HEK293T (cell line): ENCODE measurements around the gene USP5.
A peak's percentile ranks its signal among the peaks of the same experiment; 100 is the strongest.
"Not testable (repeated sequence)": the region's sequence is repeated elsewhere in the genome, so short reads cannot be mapped to it uniquely, and the experiment has no call there.

Experiments
- CTCF ChIA-PET: fragments of 350-600 bp; formaldehyde crosslinking; extraction: SDS; loops from one replicate; lab custom pipeline; 2021; ENCODE audit warnings: antibody characterized with exemption, inconsistent platforms; lab: Yijun Ruan, JAX
- POLR2A ChIA-PET: fragments of 350-600 bp; formaldehyde crosslinking; extraction: SDS; loops from one replicate; lab custom pipeline; 2020; ENCODE audit warnings: antibody characterized with exemption, inconsistent platforms; lab: Yijun Ruan, JAX
- DNase-seq: peaks from one replicate; pipeline ENCODE4 v3.0.0; 2012; ENCODE audit warnings: mixed read lengths; ENCODE audit errors: extremely low spot score
- ARNT ChIP-seq: fragments of 450-650 bp; IDR thresholded peaks from 2 replicates; pipeline ENCODE4 v1.6.1; 2017; ENCODE audit warnings: mild to moderate bottlenecking
- BHLHE40 ChIP-seq: fragments of 450-650 bp; IDR thresholded peaks from 2 replicates; pipeline ENCODE4 v1.6.1; 2016; ENCODE audit warnings: mild to moderate bottlenecking, moderate library complexity, borderline replicate concordance
- CTBP1 ChIP-seq: fragments of 450-650 bp; IDR thresholded peaks from 2 replicates; pipeline ENCODE4 v1.6.1; 2016; ENCODE audit warnings: borderline replicate concordance
- ELF4 ChIP-seq: fragments of 450-650 bp; IDR thresholded peaks from 2 replicates; pipeline ENCODE4 v1.6.1; 2017; ENCODE audit warnings: antibody characterized with exemption
- FOXA1 ChIP-seq: fragments of 450-650 bp; IDR thresholded peaks from 2 replicates; pipeline ENCODE4 v1.6.1; 2016; ENCODE audit warnings: mild to moderate bottlenecking
- FOXK2 ChIP-seq: fragments of 450-650 bp; IDR thresholded peaks from 2 replicates; pipeline ENCODE4 v1.6.1; 2016; ENCODE audit warnings: mild to moderate bottlenecking
- FOXM1 ChIP-seq: fragments of 450-650 bp; IDR thresholded peaks from 2 replicates; pipeline ENCODE4 v1.6.1; 2017; ENCODE audit warnings: mild to moderate bottlenecking, borderline replicate concordance
- HDGF ChIP-seq: fragments of 450-650 bp; IDR thresholded peaks from 2 replicates; pipeline ENCODE4 v1.6.1; 2017; ENCODE audit warnings: antibody characterized with exemption, borderline replicate concordance
- L3MBTL2 ChIP-seq: fragments of 450-650 bp; conservative IDR thresholded peaks from 2 replicates; pipeline ENCODE4 v1.6.1; 2016; ENCODE audit warnings: mild to moderate bottlenecking
- LEF1 ChIP-seq: fragments of 450-650 bp; IDR thresholded peaks from 2 replicates; pipeline ENCODE4 v1.6.1; 2017; ENCODE audit warnings: mild to moderate bottlenecking, borderline replicate concordance
- NFRKB ChIP-seq: fragments of 450-650 bp; IDR thresholded peaks from 2 replicates; pipeline ENCODE4 v1.6.1; 2016; ENCODE audit warnings: mild to moderate bottlenecking, moderate library complexity
- SP1 ChIP-seq: fragments of 450-650 bp; IDR thresholded peaks from 2 replicates; pipeline ENCODE4 v1.6.1; 2017
- SUZ12 ChIP-seq: fragments of 450-650 bp; IDR thresholded peaks from 2 replicates; pipeline ENCODE4 v1.6.1; 2016; ENCODE audit warnings: mild to moderate bottlenecking
- TARDBP ChIP-seq: fragments of 450-650 bp; IDR thresholded peaks from 2 replicates; pipeline ENCODE4 v1.6.1; 2016
- ZNF384 ChIP-seq: fragments of 450-650 bp; IDR thresholded peaks from 2 replicates; pipeline ENCODE4 v1.6.1; 2016
- TF ChIP-seq, protein P1 (sequence below): fragments of 450-650 bp; IDR thresholded peaks from 2 replicates; pipeline ENCODE4 v1.6.1; 2016

The USP5 gene

DNA sequence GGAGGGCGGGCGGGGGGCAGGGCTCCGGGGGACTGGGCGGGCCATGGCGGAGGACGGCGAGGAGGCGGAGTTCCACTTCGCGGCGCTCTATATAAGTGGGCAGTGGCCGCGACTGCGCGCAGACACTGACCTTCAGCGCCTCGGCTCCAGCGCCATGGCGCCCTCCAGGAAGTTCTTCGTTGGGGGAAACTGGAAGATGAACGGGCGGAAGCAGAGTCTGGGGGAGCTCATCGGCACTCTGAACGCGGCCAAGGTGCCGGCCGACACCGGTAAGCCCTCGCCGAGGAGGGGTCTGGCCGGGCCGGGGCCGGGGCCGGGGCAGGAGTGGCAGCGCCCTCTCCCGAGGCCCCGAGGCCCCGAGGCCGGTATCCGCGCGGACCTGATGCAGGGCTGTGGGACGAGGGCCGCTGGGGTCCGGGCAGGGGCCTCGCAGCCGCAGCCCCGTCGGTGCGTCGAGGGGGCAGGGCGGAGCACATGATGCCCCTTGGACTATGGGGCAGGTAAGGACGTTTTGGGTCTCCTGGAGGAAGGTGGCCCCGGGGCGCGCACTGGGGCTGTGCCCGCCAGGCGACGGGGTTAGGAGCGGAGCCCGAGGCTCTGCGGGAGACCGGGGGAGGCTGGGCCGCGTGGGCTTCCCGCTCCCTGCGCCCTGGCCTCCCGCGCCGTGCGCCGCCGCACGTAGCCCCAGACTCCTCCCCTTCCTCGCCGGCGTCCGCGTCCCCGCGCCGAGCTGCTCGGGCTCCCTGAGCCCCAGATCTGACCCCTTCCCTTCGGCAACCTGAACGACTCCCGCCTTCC, 15.7 kb downstream of the USP5 start, which contains the start of gene TPI1:
TSS of gene TPI1 (plus strand) at position 119 of the 798 bp plus-strand sequence. CDS start at position 155, 36 bp downstream.
- DNase-seq = peak; percentile 91
- no peak for TF ChIP-seq ARNT
- TF ChIP-seq ELF4 = peak; percentile 71
- TF ChIP-seq SUZ12 = no peak
- no peak for TF ChIP-seq CTBP1
- TF ChIP-seq TARDBP = no peak
- ChIA-PET POLR2A (interaction anchor here (0.6 to 12.4 kb wide), 28 partner anchors 14 to 241 kb away, joined by 3 to 214 read pairs (median 5); partner anchors contain the start of genes C12orf57, CDCA3, COPS7A and ENO2), CTCF (interaction anchor here (0.6 to 2.5 kb wide), 4 partner anchors 16 to 329 kb away, joined by 3 to 26 read pairs (median 8); partner anchors contain the start of genes C1S, CDCA3 and USP5)

DNA sequence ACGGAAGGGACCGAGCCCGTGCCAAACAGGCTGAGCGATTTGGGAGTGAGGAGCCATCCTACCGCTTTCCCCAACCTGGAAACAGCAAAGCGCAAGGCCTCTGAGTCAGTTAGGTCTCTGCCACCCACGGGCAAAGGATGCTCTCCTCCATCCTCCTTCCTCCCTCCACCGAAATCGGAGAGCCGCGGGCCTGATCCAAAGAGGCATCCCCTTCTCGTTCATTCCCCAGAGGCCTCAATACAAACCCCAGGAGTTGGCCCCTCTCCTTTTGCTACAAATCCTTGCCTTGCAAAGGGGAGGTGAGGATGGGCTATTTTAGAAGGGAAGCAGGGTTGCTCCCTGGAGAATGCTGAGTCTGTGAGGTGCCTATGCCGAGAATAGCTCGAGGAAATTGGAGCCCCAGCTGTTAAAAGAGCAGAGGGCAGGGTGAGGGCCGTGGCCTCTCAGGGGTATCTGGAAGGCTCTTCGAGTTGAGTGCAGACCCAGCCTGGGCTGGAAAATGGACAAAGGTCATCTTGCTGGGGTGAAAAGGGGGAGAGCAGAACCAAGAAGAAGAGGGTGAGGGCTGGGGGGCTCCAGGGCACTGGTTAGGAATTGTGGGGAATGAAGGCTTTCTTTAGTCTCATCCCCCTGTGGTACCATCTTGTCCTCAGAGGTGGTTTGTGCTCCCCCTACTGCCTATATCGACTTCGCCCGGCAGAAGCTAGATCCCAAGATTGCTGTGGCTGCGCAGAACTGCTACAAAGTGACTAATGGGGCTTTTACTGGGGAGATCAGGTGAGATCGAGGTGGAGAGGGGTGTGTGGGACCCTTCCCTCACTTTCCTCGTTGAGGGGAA, 16.5 kb downstream of the USP5 start:
- no peak for TF ChIP-seq CTBP1
- TF ChIP-seq FOXA1 = no peak
- TF ChIP-seq, protein P1, sequence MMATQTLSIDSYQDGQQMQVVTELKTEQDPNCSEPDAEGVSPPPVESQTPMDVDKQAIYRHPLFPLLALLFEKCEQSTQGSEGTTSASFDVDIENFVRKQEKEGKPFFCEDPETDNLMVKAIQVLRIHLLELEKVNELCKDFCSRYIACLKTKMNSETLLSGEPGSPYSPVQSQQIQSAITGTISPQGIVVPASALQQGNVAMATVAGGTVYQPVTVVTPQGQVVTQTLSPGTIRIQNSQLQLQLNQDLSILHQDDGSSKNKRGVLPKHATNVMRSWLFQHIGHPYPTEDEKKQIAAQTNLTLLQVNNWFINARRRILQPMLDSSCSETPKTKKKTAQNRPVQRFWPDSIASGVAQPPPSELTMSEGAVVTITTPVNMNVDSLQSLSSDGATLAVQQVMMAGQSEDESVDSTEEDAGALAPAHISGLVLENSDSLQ = no peak
- no peak for TF ChIP-seq LEF1
- TF ChIP-seq BHLHE40 = no peak
- no peak for TF ChIP-seq ARNT
- no peak for TF ChIP-seq TARDBP
- TF ChIP-seq L3MBTL2 = no peak
- TF ChIP-seq ELF4 = no peak
- TF ChIP-seq NFRKB = no peak
- TF ChIP-seq ZNF384 = no peak
- no peak for TF ChIP-seq SUZ12
- TF ChIP-seq FOXK2 = no peak
- TF ChIP-seq HDGF = no peak
- no peak for TF ChIP-seq FOXM1
- no peak for TF ChIP-seq SP1
- POLR2A ChIA-PET = interaction anchor here (0.6 to 12.4 kb wide), 25 partner anchors 9 to 334 kb away, joined by 3 to 214 read pairs (median 6); partner anchors contain the start of genes C12orf57, CDCA3, COPS7A and GAPDH
- no peak for DNase-seq
- CTCF ChIA-PET = interaction anchor here (0.7 to 2.5 kb wide), 9 partner anchors 14 to 245 kb away, joined by 3 to 26 read pairs (median 5); partner anchors contain the start of genes CDCA3 and USP5

DNA sequence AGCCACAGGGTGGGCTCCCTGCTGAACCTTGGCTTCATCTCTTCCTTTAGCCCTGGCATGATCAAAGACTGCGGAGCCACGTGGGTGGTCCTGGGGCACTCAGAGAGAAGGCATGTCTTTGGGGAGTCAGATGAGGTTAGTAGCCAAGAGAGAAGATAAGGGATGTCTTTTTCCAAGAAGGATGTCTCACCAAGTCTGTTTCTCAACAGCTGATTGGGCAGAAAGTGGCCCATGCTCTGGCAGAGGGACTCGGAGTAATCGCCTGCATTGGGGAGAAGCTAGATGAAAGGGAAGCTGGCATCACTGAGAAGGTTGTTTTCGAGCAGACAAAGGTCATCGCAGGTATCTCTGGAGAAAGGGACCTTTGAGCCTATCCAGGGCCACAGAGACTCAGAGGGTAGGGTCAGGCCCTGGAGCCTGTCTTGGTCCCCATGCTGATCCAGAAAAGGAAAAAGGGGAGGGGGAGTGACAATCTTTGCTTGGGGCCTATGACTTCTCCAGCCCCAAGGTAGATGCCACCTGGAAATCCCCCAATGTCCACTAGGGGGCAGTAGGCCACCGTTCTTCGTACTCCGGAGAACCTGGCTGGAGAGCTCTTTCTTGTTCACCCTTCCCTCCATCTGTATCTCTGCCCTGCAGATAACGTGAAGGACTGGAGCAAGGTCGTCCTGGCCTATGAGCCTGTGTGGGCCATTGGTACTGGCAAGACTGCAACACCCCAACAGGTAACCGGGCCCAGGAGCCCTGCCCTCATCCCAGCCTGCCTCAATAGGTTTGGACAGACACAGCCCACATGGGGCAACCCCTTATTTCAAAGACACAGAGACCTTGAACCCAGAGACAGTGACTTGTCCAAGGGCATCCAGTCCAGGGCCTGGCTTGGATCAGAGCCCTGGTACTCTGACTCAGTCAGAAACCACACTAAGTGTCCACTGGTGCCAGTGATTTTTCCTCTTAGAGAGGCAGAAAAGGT, 17.4 kb downstream of the USP5 start:
- TF ChIP-seq ZNF384 (no peak), HDGF (peak; percentile 67)
- POLR2A ChIA-PET = interaction anchor here (0.6 to 12.4 kb wide), 29 partner anchors 8 to 335 kb away, joined by 3 to 214 read pairs (median 5); partner anchors contain the start of genes C12orf57, CDCA3, COPS7A and GAPDH
- CTCF ChIA-PET = interaction anchor here (0.5 to 2.5 kb wide), 25 partner anchors 11 to 244 kb away, joined by 3 to 26 read pairs (median 4); partner anchors contain the start of genes C12orf57, CDCA3, LRRC23 and USP5
- DNase-seq = peak; percentile 68

DNA sequence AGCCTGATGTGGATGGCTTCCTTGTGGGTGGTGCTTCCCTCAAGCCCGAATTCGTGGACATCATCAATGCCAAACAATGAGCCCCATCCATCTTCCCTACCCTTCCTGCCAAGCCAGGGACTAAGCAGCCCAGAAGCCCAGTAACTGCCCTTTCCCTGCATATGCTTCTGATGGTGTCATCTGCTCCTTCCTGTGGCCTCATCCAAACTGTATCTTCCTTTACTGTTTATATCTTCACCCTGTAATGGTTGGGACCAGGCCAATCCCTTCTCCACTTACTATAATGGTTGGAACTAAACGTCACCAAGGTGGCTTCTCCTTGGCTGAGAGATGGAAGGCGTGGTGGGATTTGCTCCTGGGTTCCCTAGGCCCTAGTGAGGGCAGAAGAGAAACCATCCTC, 18.4 kb downstream of the USP5 start:
- ChIA-PET CTCF (interaction anchor here (1.9 to 2.5 kb wide), 2 partner anchors 12 to 19 kb away, joined by 6 to 26 read pairs; partner anchors contain the start of genes CDCA3 and USP5), POLR2A (interaction anchor here (0.8 to 12.4 kb wide), 8 partner anchors 9 to 181 kb away, joined by 3 to 214 read pairs (median 10); partner anchors contain the start of genes C12orf57, CDCA3, MLF2 and RNU7-1)
- not testable (repeated sequence) for DNase-seq

DNA sequence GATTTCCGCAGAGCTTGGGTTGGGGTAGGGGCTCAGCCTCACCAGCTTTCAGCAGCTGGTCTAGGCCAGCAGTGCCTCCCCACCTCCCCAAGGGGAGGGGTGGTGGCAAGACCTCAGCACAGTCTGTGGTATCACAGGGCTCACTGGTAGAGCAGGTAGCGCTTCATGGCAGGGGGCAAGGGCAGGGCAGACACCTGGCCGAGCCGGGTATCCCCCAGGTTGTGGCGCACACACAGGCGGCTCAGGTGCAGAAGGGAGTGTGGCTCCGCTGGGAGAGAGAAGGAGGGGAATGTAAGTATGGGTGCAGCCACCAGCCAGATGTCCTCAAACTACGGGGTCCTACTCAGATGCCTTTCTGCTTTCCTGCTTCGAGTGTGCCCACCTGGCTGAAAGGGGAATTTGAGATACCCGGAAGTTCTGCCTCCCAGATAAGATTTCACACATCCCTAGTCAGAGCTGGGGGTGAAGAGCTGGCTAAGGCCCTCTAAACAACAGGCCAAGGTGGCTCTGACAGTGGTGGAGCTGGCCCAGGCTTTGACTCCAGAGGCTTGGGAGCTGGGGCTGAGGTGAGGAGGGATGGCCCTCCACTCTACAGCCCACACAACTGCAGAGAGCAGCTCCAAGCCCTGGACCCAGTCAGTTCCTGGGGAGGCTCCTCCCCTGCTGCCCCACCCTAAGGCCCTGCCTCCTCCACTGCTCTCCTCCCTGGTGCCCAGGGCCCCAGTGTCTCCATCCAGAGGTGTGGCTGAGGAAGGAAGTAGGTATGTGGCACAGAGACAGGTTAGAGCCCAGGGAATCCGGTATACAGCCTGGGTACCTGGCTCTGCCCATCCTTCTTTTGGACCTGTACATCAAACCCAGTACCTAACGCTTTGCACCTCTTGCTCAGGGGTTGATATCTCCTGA, 19.4 kb downstream of the USP5 start:
- TF ChIP-seq L3MBTL2 = no peak
- TF ChIP-seq FOXA1 = no peak
- no peak for TF ChIP-seq LEF1
- no peak for TF ChIP-seq ELF4
- no peak for TF ChIP-seq TARDBP
- TF ChIP-seq CTBP1 = no peak
- no peak for TF ChIP-seq ZNF384
- TF ChIP-seq SUZ12 = no peak
- TF ChIP-seq HDGF = no peak
- TF ChIP-seq BHLHE40 = no peak
- TF ChIP-seq ARNT = no peak
- TF ChIP-seq, protein P1 = no peak
- TF ChIP-seq SP1 = no peak

More for the DNA sequence above, 19.4 kb downstream of the USP5 start:
- DNase-seq = no peak
- ChIA-PET POLR2A (interaction anchor here (0.8 to 12.4 kb wide), 14 partner anchors 8 to 242 kb away, joined by 3 to 214 read pairs (median 11); partner anchors contain the start of genes C12orf57, CDCA3, MLF2 and RNU7-1), CTCF (interaction anchor here (0.7 to 2.8 kb wide), 13 partner anchors 11 to 242 kb away, joined by 3 to 24 read pairs (median 6); partner anchors contain the start of gene LRRC23)
